ENCODE measurements around the gene TNFSF15.

TNFSF15 gene

DNA sequence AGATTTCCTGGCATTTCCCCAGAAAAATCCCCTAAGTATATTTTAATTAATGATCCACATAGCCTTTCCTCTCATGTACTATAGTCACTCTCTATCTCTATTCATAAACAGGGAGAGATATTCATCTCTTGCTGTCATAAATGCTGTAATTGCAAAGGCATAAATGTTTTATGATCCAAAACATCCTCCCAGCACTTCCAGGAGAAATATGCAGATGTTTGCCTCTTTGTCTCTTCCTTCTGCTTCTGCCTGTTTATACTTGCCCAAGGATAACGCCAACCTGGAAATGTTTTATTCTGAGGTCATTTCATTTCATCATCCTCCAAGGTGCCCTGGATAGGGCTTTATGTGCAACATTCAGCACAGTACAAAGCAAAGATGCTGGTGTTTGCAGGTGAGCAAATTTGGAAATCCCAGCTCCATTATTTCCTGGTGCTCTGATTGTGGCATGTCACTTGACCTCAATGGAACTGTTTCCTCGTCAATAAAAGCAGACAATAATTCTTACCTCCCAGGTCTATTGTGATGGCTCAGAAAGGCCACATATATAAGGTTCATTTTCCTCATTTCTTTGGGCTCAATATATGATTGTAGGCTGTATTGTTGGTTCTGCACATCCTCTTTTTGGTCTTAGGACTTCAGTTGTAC, 6.9 kb downstream of the TNFSF15 start:
- TF ChIP-seq CTCF (conservative IDR thresholded peaks at IDR 0.05) = no peak
- H3K27ac ChIP-seq = peak overlapping the region; percentile 29

GRCh38 chr9:114798101-114798500, 7.7 kb downstream of the TNFSF15 start:
- TF ChIP-seq CTCF (conservative IDR thresholded peaks at IDR 0.05) = no peak
- H3K27ac ChIP-seq = peak overlapping the region; percentile 29; the same call in 1 of the 2 replicates

DNA sequence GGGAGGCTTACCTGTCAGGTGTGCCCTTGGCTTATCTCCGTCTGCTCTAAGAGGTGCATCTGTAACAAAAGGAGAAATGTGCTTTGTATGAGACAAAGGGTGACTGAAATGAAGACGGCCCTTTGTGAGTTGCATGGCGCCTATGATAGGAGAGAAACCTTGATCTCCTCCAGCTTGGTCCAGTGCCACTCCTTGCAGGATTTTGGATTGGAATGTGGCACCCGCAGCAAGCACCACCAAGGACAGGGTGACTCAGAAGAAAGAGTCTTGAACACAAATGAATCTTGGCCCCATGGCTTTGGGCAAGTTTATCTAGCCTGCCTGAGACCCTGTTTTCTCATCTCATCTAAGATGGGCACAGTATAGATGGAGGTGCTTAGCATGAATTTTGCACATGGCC, 13.4 kb downstream of the TNFSF15 start:
- no peak overlapping the region for H3K27ac ChIP-seq
- no peak for TF ChIP-seq CTCF (conservative IDR thresholded peaks at IDR 0.05)

DNA sequence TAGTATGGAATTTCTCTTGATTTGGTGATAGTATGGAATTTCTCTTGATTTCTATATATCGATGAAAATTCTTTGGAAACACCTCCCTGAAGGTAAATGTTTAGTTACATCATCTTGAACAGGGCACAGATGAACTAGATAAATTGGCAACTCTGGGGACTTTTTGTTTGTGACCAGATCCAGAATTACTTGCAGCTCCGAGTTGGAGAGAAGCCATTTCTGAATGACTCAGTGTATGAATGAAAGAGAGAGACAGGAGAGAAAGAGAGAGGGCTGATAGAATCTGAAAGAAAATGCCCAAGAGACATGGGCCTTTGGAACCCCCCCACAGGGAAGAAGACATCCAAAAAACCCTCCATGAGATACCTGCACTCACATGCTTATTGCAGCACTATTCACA, 14.1 kb downstream of the TNFSF15 start:
- H3K27ac ChIP-seq = no peak overlapping the region
- no peak for TF ChIP-seq CTCF (conservative IDR thresholded peaks at IDR 0.05)

DNA sequence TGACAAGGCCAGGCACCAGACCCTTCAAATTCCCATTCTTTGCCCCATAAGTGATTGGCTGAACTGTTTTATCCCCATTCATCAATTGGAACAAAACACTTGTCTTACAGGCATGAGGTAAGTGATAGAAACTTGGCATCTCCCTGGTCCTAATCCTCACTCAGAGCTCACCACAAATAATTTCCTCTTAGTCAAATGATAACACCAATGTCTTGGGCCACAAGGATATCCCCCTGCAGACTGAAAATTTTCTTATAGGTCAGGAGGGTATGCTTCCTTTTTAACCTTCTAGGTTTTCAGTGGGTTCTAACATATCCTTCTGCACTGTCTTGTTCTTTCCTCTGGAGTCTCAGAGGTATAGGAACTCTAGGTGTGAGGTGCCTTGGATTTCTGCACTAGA, 14.5 kb downstream of the TNFSF15 start:
- no peak for TF ChIP-seq CTCF (conservative IDR thresholded peaks at IDR 0.05)
- no peak overlapping the region for H3K27ac ChIP-seq

DNA sequence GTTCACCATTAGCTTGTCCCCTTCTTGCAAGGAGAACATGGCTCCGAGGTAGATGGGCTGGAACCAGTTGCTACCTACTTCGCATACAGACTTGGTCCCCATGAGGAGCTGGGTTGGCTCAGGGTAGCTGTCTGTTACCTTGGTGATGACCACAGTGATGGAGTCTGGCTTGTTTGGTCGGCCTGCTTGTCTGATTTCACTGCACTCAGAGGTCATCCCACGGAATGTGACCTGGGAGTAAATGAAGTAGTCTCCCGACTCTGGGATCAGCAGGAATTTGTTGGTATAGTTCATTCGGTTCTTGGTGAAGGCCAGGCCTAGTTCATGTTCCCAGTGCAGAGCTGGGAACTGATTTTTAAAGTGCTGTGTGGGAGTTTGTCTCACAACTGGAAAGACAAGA, 15.3 kb downstream of the TNFSF15 start:
- TF ChIP-seq CTCF (conservative IDR thresholded peaks at IDR 0.05) = no peak
- H3K27ac ChIP-seq = no peak overlapping the region

GRCh38 chr9:114789006-114789405, 16.8 kb downstream of the TNFSF15 start:
- H3K27ac ChIP-seq = peak overlapping the region; percentile 57
- no peak for TF ChIP-seq CTCF (conservative IDR thresholded peaks at IDR 0.05)
